Effector CD4-positive, alpha-beta T cell (primary cell): ENCODE results near the gene ITIH4.
"Not testable (repeated sequence)": the region's sequence is repeated elsewhere in the genome, so short reads cannot be mapped to it uniquely, and the experiment has no call there.

Experiments used
- DNase-seq: peaks from one replicate; pipeline ENCODE4 v3.0.0-alpha.2; 2020

Gene ITIH4

GRCh38 chr3:52779837-52780585 lies 50.5 kb downstream of the ITIH4 start:
- DNase-seq, result no peak

- DNase-seq, result no peak
Measured at GRCh38 chr3:52779011-52779836, 51.2 kb downstream of the ITIH4 start.

- no peak for DNase-seq
Measured at GRCh38 chr3:52777959-52778805, 52.3 kb downstream of the ITIH4 start.

GRCh38 chr3:52777127-52777958 lies 53.1 kb downstream of the ITIH4 start, which contains the start of gene ITIH1:
Gene ITIH1 (plus strand): TSS chr3:52777599. CDS start chr3:52777616, 17 bp downstream.
- no peak for DNase-seq

- not testable (repeated sequence) for DNase-seq
Measured at GRCh38 chr3:52776486-52776885, 54.0 kb downstream of the ITIH4 start.

- no peak for DNase-seq
Measured at GRCh38 chr3:52775877-52776276, 54.6 kb downstream of the ITIH4 start.

GRCh38 chr3:52774901-52775864 lies 55.3 kb downstream of the ITIH4 start:
- DNase-seq, result no peak

GRCh38 chr3:52774066-52774713 lies 56.3 kb downstream of the ITIH4 start:
- DNase-seq, result no peak

- DNase-seq, result no peak
Measured at GRCh38 chr3:52773361-52774065, 57.0 kb downstream of the ITIH4 start.

- no peak for DNase-seq
Measured at GRCh38 chr3:52771702-52772101, 58.8 kb downstream of the ITIH4 start.

- DNase-seq, result no peak
Measured at GRCh38 chr3:52771334-52771681, 59.2 kb downstream of the ITIH4 start.

- DNase-seq, result peak; percentile 58
Measured at GRCh38 chr3:52770496-52771333, 59.8 kb downstream of the ITIH4 start, which contains the start of gene NEK4. Gene NEK4 (minus strand): TSS chr3:52770940. CDS start chr3:52770746, 194 bp downstream.

- DNase-seq, result no peak
Measured at GRCh38 chr3:52769786-52770455, 60.6 kb downstream of the ITIH4 start.

- DNase-seq, result no peak
Measured at GRCh38 chr3:52763466-52763865, 67.0 kb downstream of the ITIH4 start.
